ENCODE measurements around the gene PGM1.

The PGM1 gene

DNA sequence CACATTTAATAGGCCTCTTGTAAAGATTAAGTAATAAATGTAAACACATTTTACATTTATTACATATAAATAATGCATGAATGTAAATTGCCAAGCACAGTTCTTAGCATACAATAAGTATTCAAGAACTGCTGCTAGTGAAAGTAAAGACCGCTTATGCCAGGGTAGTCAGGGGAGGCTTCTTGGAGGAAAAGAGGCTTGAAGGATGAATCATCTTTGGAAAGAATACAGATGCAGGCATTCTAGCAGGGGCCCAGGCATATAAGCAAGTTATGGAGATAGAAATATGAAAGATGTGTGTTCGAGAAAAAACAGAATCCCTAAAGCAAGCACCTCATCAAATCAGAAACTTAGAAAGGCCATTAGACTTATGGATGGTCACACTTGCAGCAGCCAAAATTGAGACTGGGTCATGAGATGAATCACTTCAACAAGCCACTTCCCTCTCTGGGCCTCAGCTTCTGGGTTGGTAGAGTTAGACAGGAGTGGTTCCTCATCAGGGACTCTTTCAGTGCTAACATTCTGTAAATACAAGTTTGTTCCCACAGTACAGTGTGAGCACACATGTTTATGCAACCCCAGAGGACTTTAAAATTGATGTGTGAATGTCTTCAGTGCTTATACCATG lies 100.8 kb downstream of the PGM1 start:
- DNase-seq (ENCODE audit: extremely low read depth, insufficient read length) = no peak
- TF ChIP-seq, protein P1, sequence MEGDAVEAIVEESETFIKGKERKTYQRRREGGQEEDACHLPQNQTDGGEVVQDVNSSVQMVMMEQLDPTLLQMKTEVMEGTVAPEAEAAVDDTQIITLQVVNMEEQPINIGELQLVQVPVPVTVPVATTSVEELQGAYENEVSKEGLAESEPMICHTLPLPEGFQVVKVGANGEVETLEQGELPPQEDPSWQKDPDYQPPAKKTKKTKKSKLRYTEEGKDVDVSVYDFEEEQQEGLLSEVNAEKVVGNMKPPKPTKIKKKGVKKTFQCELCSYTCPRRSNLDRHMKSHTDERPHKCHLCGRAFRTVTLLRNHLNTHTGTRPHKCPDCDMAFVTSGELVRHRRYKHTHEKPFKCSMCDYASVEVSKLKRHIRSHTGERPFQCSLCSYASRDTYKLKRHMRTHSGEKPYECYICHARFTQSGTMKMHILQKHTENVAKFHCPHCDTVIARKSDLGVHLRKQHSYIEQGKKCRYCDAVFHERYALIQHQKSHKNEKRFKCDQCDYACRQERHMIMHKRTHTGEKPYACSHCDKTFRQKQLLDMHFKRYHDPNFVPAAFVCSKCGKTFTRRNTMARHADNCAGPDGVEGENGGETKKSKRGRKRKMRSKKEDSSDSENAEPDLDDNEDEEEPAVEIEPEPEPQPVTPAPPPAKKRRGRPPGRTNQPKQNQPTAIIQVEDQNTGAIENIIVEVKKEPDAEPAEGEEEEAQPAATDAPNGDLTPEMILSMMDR (IDR thresholded peaks at IDR 0.05; ENCODE audit: insufficient read depth, low read length, poor library complexity, severe bottlenecking) = no peak
- Histone ChIP-seq H3K27me3 (replicated peaks; ENCODE audit: control insufficient read depth, insufficient read depth, low read length) (no peaks in the 10 kb centered on the region), H3K4me3 (replicated peaks; ENCODE audit: low read depth, low read length) (no peak overlapping the region), H3K36me3 (ENCODE audit: control insufficient read depth, insufficient read depth, low read length) (no peaks in the 10 kb centered on the region)

DNA sequence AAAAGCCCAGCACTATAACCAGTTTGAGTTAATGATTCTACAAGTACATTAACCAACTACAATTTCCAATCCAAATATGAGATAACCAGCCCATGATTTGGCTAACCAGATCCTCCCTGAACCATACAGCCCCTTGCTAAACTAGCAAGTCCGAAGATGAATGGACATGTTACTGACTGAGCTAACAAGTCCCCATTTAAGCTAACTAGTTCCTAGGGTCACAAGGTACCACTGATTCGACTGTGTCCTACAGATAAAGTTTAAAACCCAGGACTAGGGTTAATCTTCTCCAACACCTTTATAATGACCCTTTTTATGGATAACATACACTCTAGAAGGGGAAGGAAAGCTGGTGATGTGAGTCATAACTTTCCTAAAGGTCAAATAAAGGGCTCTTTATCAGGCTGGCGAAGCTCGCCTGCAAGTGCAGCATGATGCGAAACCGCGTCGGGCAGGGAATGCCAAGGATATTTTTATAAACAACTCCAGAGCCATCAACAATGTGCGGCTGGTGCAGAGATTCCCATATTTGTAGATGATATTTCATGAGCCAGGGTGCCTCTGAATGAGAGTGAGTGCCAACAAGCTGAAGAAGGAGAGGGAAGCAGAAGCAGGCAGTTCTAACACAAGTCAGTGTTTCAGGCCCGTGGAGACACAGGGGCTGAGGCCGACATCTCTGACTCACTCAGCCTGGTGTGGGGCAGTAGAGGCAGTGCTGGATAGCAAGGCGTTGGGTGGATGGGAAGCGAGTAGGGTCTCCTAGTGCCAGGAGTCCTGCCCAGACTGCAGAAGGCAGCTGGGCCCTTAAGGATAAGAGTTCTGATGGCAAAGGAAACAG lies 105.0 kb downstream of the PGM1 start:
- Histone ChIP-seq H3K27me3 (replicated peaks; ENCODE audit: control insufficient read depth, insufficient read depth, low read length) (no peaks in the 10 kb centered on the region), H3K36me3 (ENCODE audit: control insufficient read depth, insufficient read depth, low read length) (no peaks in the 10 kb centered on the region), H3K4me3 (replicated peaks; ENCODE audit: low read depth, low read length) (no peak overlapping the region)
- TF ChIP-seq, protein P1 (IDR thresholded peaks at IDR 0.05; ENCODE audit: insufficient read depth, low read length, poor library complexity, severe bottlenecking) = no peak
- no peak for DNase-seq (ENCODE audit: extremely low read depth, insufficient read length)

DNA sequence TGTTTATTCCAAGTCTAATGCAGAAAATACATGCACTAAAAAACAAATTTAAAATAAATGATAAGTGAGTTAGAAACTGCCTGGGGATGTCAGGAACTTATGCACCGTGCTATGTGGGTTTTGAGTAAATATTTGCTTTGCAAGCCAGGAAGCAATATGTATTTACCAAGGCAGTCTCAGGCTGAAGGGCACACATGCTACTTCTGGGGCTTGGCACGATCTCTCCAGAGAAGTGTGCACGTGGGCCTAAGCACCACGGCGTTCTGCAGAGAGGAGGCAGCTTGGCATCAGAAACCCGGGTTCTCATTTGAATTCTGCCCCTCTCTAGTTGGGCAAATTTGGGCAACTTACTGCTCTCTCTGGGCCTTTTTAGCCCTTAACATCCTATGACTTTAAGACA lies 108.0 kb downstream of the PGM1 start:
- TF ChIP-seq, protein P1 (IDR thresholded peaks at IDR 0.05; ENCODE audit: insufficient read depth, low read length, poor library complexity, severe bottlenecking) = no peak
- H3K27me3 ChIP-seq (replicated peaks; ENCODE audit: control insufficient read depth, insufficient read depth, low read length) = peaks cover 1% of the 10 kb centered on the region; the same call in 1 of the 2 replicates
- DNase-seq (ENCODE audit: extremely low read depth, insufficient read length) = no peak
- H3K4me3 ChIP-seq (replicated peaks; ENCODE audit: low read depth, low read length) = no peak overlapping the region
- H3K36me3 ChIP-seq (ENCODE audit: control insufficient read depth, insufficient read depth, low read length) = no peaks in the 10 kb centered on the region

DNA sequence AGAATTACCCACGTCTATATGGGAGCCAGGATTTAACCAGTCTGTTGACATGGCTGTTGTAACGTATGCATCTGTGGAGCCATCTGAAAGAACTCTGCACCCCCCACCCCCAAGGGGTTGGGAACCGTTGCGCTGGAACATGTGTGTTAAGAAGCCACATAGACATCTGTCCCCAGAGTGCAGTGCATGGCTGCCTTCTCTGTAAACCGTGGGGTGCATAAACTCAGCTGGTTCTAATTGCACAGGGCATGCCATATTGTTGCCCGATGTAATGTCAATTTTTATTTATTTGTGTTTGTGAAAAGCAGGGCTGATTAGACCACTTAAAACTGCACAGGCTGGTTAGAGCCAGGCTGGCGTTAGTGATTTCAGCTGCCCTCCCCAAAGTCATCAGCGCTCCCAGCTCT lies 110.5 kb downstream of the PGM1 start:
- Histone ChIP-seq H3K4me3 (replicated peaks; ENCODE audit: low read depth, low read length) (no peak overlapping the region), H3K27me3 (replicated peaks; ENCODE audit: control insufficient read depth, insufficient read depth, low read length) (peaks cover 1% of the 10 kb centered on the region), H3K36me3 (ENCODE audit: control insufficient read depth, insufficient read depth, low read length) (no peaks in the 10 kb centered on the region)
- TF ChIP-seq, protein P1 (IDR thresholded peaks at IDR 0.05; ENCODE audit: insufficient read depth, low read length, poor library complexity, severe bottlenecking) = no peak
- no peak for DNase-seq (ENCODE audit: extremely low read depth, insufficient read length)

DNA sequence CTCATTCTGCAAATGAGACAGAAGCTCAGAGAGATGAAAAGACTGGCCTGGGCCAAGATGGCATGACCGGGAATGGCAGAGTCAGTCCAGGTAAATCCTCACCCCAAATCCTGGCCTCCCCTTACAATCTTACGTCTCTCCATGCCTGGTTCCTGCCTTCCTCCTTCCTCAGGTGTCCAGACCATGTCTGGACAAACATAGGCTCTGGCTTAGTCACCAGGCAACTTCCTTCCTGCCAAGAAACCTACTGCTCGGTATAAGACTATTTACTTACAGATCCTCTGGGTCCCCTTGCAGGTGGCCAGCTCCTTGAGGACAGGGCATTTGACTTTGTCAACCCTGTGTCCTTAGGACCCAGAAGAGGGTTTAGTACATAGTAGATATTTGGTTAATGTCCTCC lies 111.2 kb downstream of the PGM1 start:
- Histone ChIP-seq H3K36me3 (ENCODE audit: control insufficient read depth, insufficient read depth, low read length) (no peaks in the 10 kb centered on the region), H3K4me3 (replicated peaks; ENCODE audit: low read depth, low read length) (no peak overlapping the region), H3K27me3 (replicated peaks; ENCODE audit: control insufficient read depth, insufficient read depth, low read length) (peaks cover 1% of the 10 kb centered on the region)
- DNase-seq (ENCODE audit: extremely low read depth, insufficient read length) = no peak
- TF ChIP-seq, protein P1 (IDR thresholded peaks at IDR 0.05; ENCODE audit: insufficient read depth, low read length, poor library complexity, severe bottlenecking) = no peak

Data from GM06990 (cell line).